Liver (tissue), 4 donors: Measurements from ENCODE around the gene GPR148. TPM values are rescaled to one million over a fixed set of nuclear protein-coding genes. Genes with fewer than 3 reads are reported as not detected.

Experiments
- polyA plus RNA-seq, 2 donors: library from polyadenylated mRNA; stranded (reverse) in 1 of 2; unstranded in 1 of 2; fragments of 200-250 nt in 1 of 2; fragments of >200 nt in 1 of 2; fragmentation: Nextera tagmentation in 1 of 2; extraction: Ambion mirVana in 1 of 2; gene quantifications; one replicate each; pipeline versions ENCODE4 v1.2.1 to v1.2.3, GENCODE V29; 2013 to 2015
- total RNA-seq, 2 donors: library from RNA; depleted of rRNA; stranded (reverse); fragments of >200 nt; gene quantifications; one replicate each; pipeline ENCODE4 v1.2.3, GENCODE V29; 2014
- donor health status: healthy.
- donor health status: healthy.
- donor health status: healthy.

The GPR148 gene
- total and polyA plus RNA-seq, 4 donors, result not detected

Other genes with a start within 250 kb of the GPR148 start
- not detected for gene POTEI, start 219.7 kb upstream of the GPR148 start, total RNA-seq
- not detected for gene POTEI, start 219.7 kb upstream of the GPR148 start, polyA plus RNA-seq
- gene CFC1B, start 207.8 kb upstream of the GPR148 start, total RNA-seq, result not detected
- gene CFC1B, start 207.8 kb upstream of the GPR148 start, polyA plus RNA-seq, result not detected
- gene CFC1, start 129.5 kb upstream of the GPR148 start, total RNA-seq, result not detected
- gene CFC1, start 129.5 kb upstream of the GPR148 start, polyA plus RNA-seq, result not detected
- not detected for gene POTEJ, start 117.6 kb upstream of the GPR148 start, total RNA-seq
- not detected for gene POTEJ, start 117.6 kb upstream of the GPR148 start, polyA plus RNA-seq
- gene AMER3, start 26.5 kb downstream of the GPR148 start, total RNA-seq, result not detected
- gene AMER3, start 26.5 kb downstream of the GPR148 start, polyA plus RNA-seq, result not detected
- gene ARHGEF4, start 107.8 kb downstream of the GPR148 start, total RNA-seq, result under 1 TPM in 1 of 2 donors, not detected in 1; 0.08 TPM
- under 1 TPM in 1 of 2 donors, not detected in 1; 0.08 TPM for gene ARHGEF4, start 107.8 kb downstream of the GPR148 start, polyA plus RNA-seq